Superior temporal gyrus (tissue), 1 donor: ENCODE data around the gene GAK.
"Not testable (repeated sequence)": the region's sequence is repeated elsewhere in the genome, so short reads cannot be mapped to it uniquely, and the experiment has no call there.

ENCODE experiments used
- DNase-seq: peaks from one replicate; pipeline ENCODE4 v3.0.0-alpha.2; 2016; ENCODE audit errors: extremely low spot score

The GAK gene

GRCh38 chr4:818106-818921, 113.8 kb downstream of the GAK start:
- no peak for DNase-seq

GRCh38 chr4:815464-816146, 116.5 kb downstream of the GAK start:
- DNase-seq: no peak

GRCh38 chr4:814312-814850, 117.7 kb downstream of the GAK start:
- no peak for DNase-seq

- no peak for DNase-seq
Observed at GRCh38 chr4:813900-814299, 118.2 kb downstream of the GAK start.

- DNase-seq: peak; percentile 49
Observed at GRCh38 chr4:808860-809570, 123.1 kb downstream of the GAK start.

DNA sequence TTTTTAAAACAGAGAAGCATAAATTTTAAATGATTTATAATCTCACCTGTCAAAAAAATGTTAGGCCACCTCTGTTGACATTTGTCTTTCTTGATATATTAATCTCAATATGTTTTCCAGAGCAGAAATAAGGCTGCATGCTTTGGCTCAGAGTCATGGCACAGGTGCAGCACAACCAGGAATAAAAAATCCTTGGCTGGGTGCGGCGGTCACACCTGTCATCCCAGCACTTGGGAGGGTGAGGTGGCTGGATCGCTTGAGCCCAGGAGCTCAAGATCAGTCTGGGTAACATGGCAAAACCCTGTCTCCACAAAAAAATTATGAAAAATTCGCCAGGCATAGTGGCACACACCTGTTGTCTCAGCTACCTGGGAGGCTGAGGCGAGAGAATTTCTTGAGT, 124.3 kb downstream of the GAK start:
- no peak for DNase-seq

GRCh38 chr4:806979-807378, 125.1 kb downstream of the GAK start:
- DNase-seq: not testable (repeated sequence)

- DNase-seq: no peak
Observed at GRCh38 chr4:804804-805203, 127.3 kb downstream of the GAK start.

DNA sequence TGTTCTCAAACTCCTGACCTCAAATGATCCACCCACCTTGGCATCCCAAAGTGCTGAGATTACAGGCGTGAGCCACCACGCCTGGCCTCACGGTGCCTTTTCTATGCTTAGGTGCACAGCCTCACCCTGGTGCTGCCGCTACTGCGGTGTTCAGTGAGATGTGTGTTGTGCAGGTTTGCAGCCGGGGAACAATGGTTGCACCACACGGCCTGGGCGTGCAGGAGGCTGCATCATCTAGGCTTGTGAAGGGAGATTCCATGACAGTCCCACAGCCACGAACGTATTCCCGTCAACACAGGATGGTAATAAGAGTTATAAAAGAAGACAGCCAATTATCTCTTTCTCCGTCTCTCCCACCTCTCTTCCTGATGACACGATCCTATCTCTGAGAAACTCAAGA, 128.2 kb downstream of the GAK start:
- DNase-seq: no peak

DNA sequence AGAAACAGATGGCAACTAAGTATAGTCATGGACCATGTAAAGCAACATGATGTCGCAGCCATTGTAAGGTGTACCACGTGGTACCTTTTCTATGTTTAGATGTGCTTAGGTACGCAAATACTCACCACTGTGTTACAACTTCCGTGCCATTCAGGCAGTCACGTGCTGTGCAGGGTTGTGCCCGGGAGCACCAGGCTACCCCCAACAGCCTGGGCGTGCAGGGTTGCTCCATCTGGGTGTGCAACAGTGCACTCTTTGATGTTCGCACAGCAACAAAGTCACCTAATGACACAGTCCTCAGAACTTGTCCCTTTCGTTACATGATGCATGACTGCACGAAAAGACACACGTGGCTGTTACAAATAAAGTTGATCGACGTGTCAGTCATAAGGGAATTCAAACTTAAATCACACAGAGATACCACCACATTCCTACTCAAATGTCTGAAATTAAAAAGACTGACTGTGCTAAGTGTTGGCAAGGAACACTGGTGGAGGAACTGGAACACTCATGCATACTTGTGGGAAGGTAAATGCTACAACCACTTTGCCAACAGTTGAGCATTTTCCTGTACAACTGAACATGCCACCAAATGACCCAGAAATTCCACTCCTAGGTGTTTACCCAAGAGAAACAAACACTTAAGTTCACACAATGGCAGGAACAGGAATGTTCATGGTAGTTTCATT, 130.5 kb downstream of the GAK start:
- no peak for DNase-seq
